Testis (tissue), 3 donors: Measurements from ENCODE around the gene MYOZ3. TPM values are rescaled to one million over a fixed set of nuclear protein-coding genes. Genes with fewer than 3 reads are reported as not detected.

Source experiments
- DNase-seq: peaks from one replicate; pipeline ENCODE4 v3.0.0-alpha.2; 2019
- H3K27ac ChIP-seq, 2 donors: fragments of 200-600 bp; sonication (generic); one replicate each; pipeline ENCODE4 v1.5.1; 2019
- H3K27me3 ChIP-seq: fragments of 200-600 bp; sonication (generic); one replicate; pipeline ENCODE4 v1.5.1; 2019
- H3K36me3 ChIP-seq: fragments of 200-600 bp; sonication (generic); one replicate; pipeline ENCODE4 v1.5.1; 2017; ENCODE audit warnings: low read depth; ENCODE audit errors: missing control alignments
- H3K4me1 ChIP-seq: fragments of 200-600 bp; sonication (generic); one replicate; pipeline ENCODE4 v1.5.1; 2019
- H3K4me3 ChIP-seq, 2 donors: fragments of 200-600 bp; sonication (generic); one replicate each; pipeline ENCODE4 v1.5.1; 2017 to 2019
- H3K9me3 ChIP-seq: fragments of 200-600 bp; sonication (generic); one replicate; pipeline ENCODE4 v1.5.1; 2017
- CTCF ChIP-seq, 3 experiments: fragments of 450-650 bp in 2 of 3; fragments of 200-600 bp in 1 of 3; sonication (generic) in 1 of 3; IDR thresholded peaks; one replicate each; pipeline ENCODE4 v1.5.1; 2016 to 2019; ENCODE audit warnings: antibody characterized with exemption in 3 of 3, mild to moderate bottlenecking in 2 of 3, moderate library complexity in 1 of 3
- POLR2A ChIP-seq: fragments of 450-650 bp; IDR thresholded peaks from one replicate; pipeline ENCODE4 v1.6.1; 2017; ENCODE audit warnings: antibody characterized with exemption, mild to moderate bottlenecking, moderate library complexity
- WGBS, 2 donors: methylation state at CpG; one replicate each; pipeline ENCODE4 v1.1.5; 2018; 5-methylcytosine and 5-hydroxymethylcytosine counted together
- intact Hi-C: fragments of 100-400 bp; cut with DNase I; formaldehyde crosslinking; loops from one replicate; pipeline ENCODE4 v1.15.1; 2023; ENCODE audit warnings: low total_unique reads
- polyA plus RNA-seq: library from polyadenylated mRNA; stranded (reverse); fragments of 350-450 nt; fragmentation: Illumina TruSeq; extraction: RNeasy Lipid Tissue Mini Kit (QIAGEN cat#74804); gene quantifications from one replicate; pipeline ENCODE4 v1.2.3, GENCODE V29; 2014; ENCODE audit warnings: low read depth, low replicate concordance; ENCODE audit not compliant: insufficient read depth
- total RNA-seq, 2 donors: library from RNA; depleted of rRNA; stranded (reverse); fragments of >200 nt; gene quantifications; one replicate each; pipeline ENCODE4 v1.2.3, GENCODE V29; 2016

Gene MYOZ3
- total and polyA plus RNA-seq, 3 donors from 2014 or later, result 10.4 to 12.7 (median 12.0) TPM

GRCh38 chr5:150672237-150672883 lies 11.3 kb downstream of the MYOZ3 start:
- intact Hi-C loops, result no loop called here

GRCh38 chr5:150672884-150673275 lies 11.8 kb downstream of the MYOZ3 start:
- 45 to 72% methylated on average over 7 of the region's 7 CpGs for WGBS, 2 donors
- peak overlapping the region in 1 of 2 donors; percentile 79 for H3K27ac ChIP-seq
- no peak for DNase-seq
- no peaks in the 10 kb centered on the region for H3K9me3 ChIP-seq
- H3K36me3 ChIP-seq, result no peaks in the 10 kb centered on the region
- H3K4me1 ChIP-seq, result peaks cover 30% of the 10 kb centered on the region
- H3K4me3 ChIP-seq, result peak overlapping the region in 1 of 2 donors; percentile 67
- H3K27me3 ChIP-seq, result no peaks in the 10 kb centered on the region
- intact Hi-C loops, result no loop called here
- TF ChIP-seq CTCF (IDR thresholded peaks at IDR 0.05) (no peak), POLR2A (no peak)

More at GRCh38 chr5:150672237-150672883, 11.3 kb downstream of the MYOZ3 start:
- Histone ChIP-seq H3K4me3 (peak overlapping the region; percentile 52 to 67), H3K4me1 (peaks cover 30% of the 10 kb centered on the region), H3K9me3 (no peaks in the 10 kb centered on the region), H3K27me3 (no peaks in the 10 kb centered on the region), H3K27ac (peak overlapping the region; percentile 64 to 79), H3K36me3 (no peaks in the 10 kb centered on the region)
- no peak for TF ChIP-seq POLR2A
- no peak for TF ChIP-seq CTCF (IDR thresholded peaks at IDR 0.05)
- 8% methylated on average over 20 to 31 of the region's 38 CpGs for WGBS, 2 donors
- DNase-seq, result peak; percentile 45

GRCh38 chr5:150674341-150674821 lies 13.3 kb downstream of the MYOZ3 start:
- no peaks in the 10 kb centered on the region for H3K9me3 ChIP-seq
- DNase-seq, result peak; percentile 84
- H3K27ac ChIP-seq, result peak overlapping the region in 1 of 2 donors; percentile 1
- no peaks in the 10 kb centered on the region for H3K27me3 ChIP-seq
- H3K36me3 ChIP-seq, result no peaks in the 10 kb centered on the region
- WGBS, 2 donors, result 39 to 50% methylated on average over 4 of the region's 4 CpGs
- TF ChIP-seq POLR2A (no peak), CTCF (IDR thresholded peaks at IDR 0.05) (no peak)
- H3K4me3 ChIP-seq, result no peak overlapping the region
- intact Hi-C loops, result no loop called here
- H3K4me1 ChIP-seq, result peaks cover 30% of the 10 kb centered on the region

- TF ChIP-seq POLR2A (no peak), CTCF (IDR thresholded peaks at IDR 0.05) (no peak)
- Histone ChIP-seq H3K4me1 (peaks cover 30% of the 10 kb centered on the region), H3K9me3 (no peaks in the 10 kb centered on the region), H3K27me3 (no peaks in the 10 kb centered on the region), H3K36me3 (no peaks in the 10 kb centered on the region), H3K27ac (peak overlapping the region in 1 of 2 donors; percentile 1), H3K4me3 (no peak overlapping the region)
- no peak for DNase-seq
- WGBS, 2 donors, result 67 to 85% methylated on average over 6 of the region's 6 CpGs
- intact Hi-C loops, result no loop called here
Observed at GRCh38 chr5:150675069-150675468, 14.0 kb downstream of the MYOZ3 start.

GRCh38 chr5:150676578-150676977 lies 15.5 kb downstream of the MYOZ3 start:
- Histone ChIP-seq H3K4me1 (peaks cover 26% of the 10 kb centered on the region), H3K4me3 (no peak overlapping the region), H3K27ac (no peak overlapping the region), H3K27me3 (no peaks in the 10 kb centered on the region), H3K9me3 (no peaks in the 10 kb centered on the region), H3K36me3 (no peaks in the 10 kb centered on the region)
- intact Hi-C loops, result no loop called here
- TF ChIP-seq CTCF (IDR thresholded peaks at IDR 0.05) (no peak), POLR2A (no peak)
- WGBS, 2 donors, result 89 to 95% methylated on average over 5 to 9 of the region's 9 CpGs
- DNase-seq, result no peak
